Measurements from ENCODE around the gene ENPP1.
"Not testable (repeated sequence)": the region's sequence is repeated elsewhere in the genome, so short reads cannot be mapped to it uniquely, and the experiment has no call there.

Gene ENPP1

DNA sequence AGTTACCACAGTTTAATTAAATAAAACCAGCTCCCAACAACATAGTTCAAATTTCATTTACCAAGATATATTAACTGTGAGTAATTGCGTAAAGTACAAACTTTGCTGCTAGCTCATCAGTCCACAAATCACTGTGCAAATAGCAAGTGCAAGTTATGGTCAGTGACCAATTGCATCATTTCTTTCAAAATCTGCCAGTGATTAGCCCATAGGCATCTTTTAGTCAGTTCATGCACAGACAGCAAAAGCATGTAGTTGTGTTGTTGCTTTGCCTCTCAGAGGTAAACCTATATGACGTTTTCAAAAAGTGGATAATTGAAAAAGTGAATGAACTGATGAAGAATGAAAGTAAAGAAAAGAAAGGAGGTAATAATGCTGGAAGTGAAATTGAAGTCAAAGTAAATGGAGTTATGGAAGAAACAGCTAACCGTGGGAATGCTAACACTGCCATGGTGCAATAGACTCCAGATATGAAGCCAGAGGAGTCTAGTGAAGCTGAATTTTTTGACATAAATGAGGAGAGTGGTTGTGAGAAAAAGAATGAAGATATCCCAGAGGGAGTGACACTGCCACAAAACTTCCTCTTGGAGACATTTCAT lies 36.5 kb downstream of the ENPP1 start:
- Histone ChIP-seq H3K27me3 (ENCODE audit: control insufficient read depth in 2 of 2, insufficient read depth in 2 of 2, low read length in 2 of 2) (no peaks in the 10 kb centered on the region), H3K9me3 (ENCODE audit: control insufficient read depth in 2 of 2, low read length in 2 of 2) (no peaks in the 10 kb centered on the region), H3K27ac (ENCODE audit: low read depth in 2 of 2, low read length in 2 of 2) (no peak overlapping the region), H3K9ac (ENCODE audit: low read depth in 1 of 2, low read length in 2 of 2) (no peak overlapping the region), H3K4me1 (ENCODE audit: control insufficient read depth in 2 of 2, insufficient read depth in 2 of 2, low read length in 2 of 2) (no peaks in the 10 kb centered on the region), H3K4me3 (ENCODE audit: low read length in 2 of 2) (no peak overlapping the region), H3K36me3 (ENCODE audit: control insufficient read depth in 2 of 2, insufficient read depth in 2 of 2, low read length in 2 of 2) (no peaks in the 10 kb centered on the region)

DNA sequence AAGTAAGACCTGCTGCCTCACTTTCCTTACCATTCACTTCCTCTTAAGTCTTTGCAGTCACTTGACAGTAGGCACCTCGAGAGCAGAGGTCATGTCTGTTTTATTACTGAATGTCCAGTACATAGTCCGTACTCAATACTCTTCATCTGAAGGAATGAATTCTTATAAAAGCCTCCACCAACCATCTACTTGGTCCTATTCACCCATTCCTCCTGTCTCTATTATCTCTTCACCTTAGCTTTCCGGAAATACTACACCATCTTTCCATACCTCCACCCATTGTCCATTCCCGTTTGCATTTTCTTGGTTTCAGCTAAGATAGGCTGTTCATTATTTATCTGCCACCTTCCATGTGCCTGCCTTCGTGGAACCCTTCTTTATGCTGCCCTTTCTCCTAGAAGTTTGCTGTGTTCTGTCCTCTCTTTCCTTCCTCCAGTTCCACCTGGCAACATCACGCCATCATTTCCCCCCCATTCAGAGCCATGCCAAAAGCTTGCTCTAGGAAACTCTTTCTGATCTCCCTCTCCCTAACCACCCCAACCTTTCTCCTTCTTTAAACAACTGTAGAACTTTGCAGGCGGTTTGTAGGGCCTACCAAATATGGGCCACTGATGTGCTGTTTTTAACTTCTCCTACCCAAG lies 38.3 kb downstream of the ENPP1 start:
- Histone ChIP-seq H3K9me3 (ENCODE audit: control insufficient read depth in 2 of 2, low read length in 2 of 2) (no peaks in the 10 kb centered on the region), H3K27ac (ENCODE audit: low read depth in 2 of 2, low read length in 2 of 2) (no peak overlapping the region), H3K9ac (ENCODE audit: low read depth in 1 of 2, low read length in 2 of 2) (no peak overlapping the region), H3K4me1 (ENCODE audit: control insufficient read depth in 2 of 2, insufficient read depth in 2 of 2, low read length in 2 of 2) (no peaks in the 10 kb centered on the region), H3K4me3 (ENCODE audit: low read length in 2 of 2) (no peak overlapping the region), H3K36me3 (ENCODE audit: control insufficient read depth in 2 of 2, insufficient read depth in 2 of 2, low read length in 2 of 2) (no peaks in the 10 kb centered on the region), H3K27me3 (ENCODE audit: control insufficient read depth in 2 of 2, insufficient read depth in 2 of 2, low read length in 2 of 2) (no peaks in the 10 kb centered on the region)

DNA sequence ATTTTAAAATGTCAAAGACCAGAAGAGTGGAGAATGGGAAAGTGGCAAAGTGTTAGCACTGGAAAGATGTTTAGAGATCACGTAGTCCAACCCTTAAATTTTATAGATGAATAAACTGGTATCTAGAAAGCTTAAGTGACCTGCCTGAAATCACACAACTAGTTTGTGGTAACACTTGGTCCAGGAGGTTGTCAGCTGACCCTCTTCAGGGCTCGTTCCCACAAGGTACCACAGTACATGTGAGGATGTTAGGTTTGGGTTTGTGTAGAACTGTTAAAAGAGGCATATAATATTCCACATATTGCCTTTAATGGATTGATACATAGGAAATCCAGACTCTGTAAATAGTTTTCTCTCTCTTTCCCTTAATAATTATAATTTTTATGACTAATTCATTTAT lies 39.1 kb downstream of the ENPP1 start:
- no peaks in the 10 kb centered on the region for H3K9me3 ChIP-seq (ENCODE audit: control insufficient read depth in 2 of 2, low read length in 2 of 2)
- H3K27me3 ChIP-seq (ENCODE audit: control insufficient read depth in 2 of 2, insufficient read depth in 2 of 2, low read length in 2 of 2): no peaks in the 10 kb centered on the region
- H3K27ac ChIP-seq (ENCODE audit: low read depth in 2 of 2, low read length in 2 of 2): no peak overlapping the region
- no peaks in the 10 kb centered on the region for H3K4me1 ChIP-seq (ENCODE audit: control insufficient read depth in 2 of 2, insufficient read depth in 2 of 2, low read length in 2 of 2)
- no peak overlapping the region for H3K4me3 ChIP-seq (ENCODE audit: low read length in 2 of 2)
- no peak overlapping the region for H3K9ac ChIP-seq (ENCODE audit: low read depth in 1 of 2, low read length in 2 of 2)
- H3K36me3 ChIP-seq (ENCODE audit: control insufficient read depth in 2 of 2, insufficient read depth in 2 of 2, low read length in 2 of 2): no peaks in the 10 kb centered on the region

DNA sequence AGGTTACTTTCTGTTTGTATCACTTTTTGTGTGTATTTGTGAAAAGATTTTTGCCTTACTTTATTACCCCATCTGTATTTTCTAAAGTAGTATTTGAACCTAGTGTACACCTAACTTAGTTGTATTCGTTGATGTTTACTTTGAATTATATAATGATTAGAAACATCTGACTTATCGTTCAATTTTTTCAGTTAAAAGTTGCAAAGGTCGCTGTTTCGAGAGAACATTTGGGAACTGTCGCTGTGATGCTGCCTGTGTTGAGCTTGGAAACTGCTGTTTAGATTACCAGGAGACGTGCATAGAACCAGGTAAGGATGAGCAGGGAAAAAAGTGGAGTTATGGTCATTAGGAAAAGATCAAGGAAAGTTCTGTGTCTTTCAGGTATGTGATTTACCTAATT lies 42.0 kb downstream of the ENPP1 start:
- Histone ChIP-seq H3K36me3 (ENCODE audit: control insufficient read depth in 2 of 2, insufficient read depth in 2 of 2, low read length in 2 of 2) (no peaks in the 10 kb centered on the region), H3K9me3 (ENCODE audit: control insufficient read depth in 2 of 2, low read length in 2 of 2) (no peaks in the 10 kb centered on the region), H3K9ac (ENCODE audit: low read depth in 1 of 2, low read length in 2 of 2) (no peak overlapping the region), H3K27me3 (ENCODE audit: control insufficient read depth in 2 of 2, insufficient read depth in 2 of 2, low read length in 2 of 2) (no peaks in the 10 kb centered on the region), H3K27ac (ENCODE audit: low read depth in 2 of 2, low read length in 2 of 2) (no peak overlapping the region), H3K4me1 (ENCODE audit: control insufficient read depth in 2 of 2, insufficient read depth in 2 of 2, low read length in 2 of 2) (no peaks in the 10 kb centered on the region), H3K4me3 (ENCODE audit: low read length in 2 of 2) (no peak overlapping the region)

DNA sequence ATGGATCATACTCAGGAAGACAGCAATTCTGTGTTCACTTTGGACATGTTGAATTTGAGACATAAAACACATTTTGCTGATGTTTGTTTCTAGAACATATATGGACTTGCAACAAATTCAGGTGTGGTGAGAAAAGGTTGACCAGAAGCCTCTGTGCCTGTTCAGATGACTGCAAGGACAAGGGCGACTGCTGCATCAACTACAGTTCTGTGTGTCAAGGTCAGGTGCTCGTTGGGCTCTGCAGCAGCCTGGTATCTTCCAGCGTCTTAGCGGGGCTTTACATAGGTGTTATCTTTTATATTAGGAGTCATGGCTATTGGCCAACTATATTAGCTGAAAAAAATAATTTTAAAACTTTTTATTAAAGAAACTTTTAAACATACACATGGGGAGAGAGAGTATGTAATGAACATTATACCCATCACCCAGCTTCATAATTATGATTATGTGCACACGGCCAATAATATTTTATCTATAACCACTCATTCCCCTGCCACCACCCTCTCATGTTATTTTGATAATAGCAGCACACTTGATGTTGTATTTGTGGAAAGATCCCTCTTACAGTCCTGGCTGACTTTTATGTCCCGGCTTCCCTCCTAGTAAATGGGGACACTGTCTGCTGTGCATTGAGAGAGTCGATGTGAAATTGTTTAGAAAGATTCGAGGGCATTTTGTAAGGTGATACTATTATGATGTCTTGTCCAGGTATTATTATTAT lies 43.4 kb downstream of the ENPP1 start:
- Histone ChIP-seq H3K27ac (ENCODE audit: low read depth in 2 of 2, low read length in 2 of 2) (no peak overlapping the region), H3K27me3 (ENCODE audit: control insufficient read depth in 2 of 2, insufficient read depth in 2 of 2, low read length in 2 of 2) (no peaks in the 10 kb centered on the region), H3K4me1 (ENCODE audit: control insufficient read depth in 2 of 2, insufficient read depth in 2 of 2, low read length in 2 of 2) (no peaks in the 10 kb centered on the region), H3K9me3 (ENCODE audit: control insufficient read depth in 2 of 2, low read length in 2 of 2) (no peaks in the 10 kb centered on the region), H3K36me3 (ENCODE audit: control insufficient read depth in 2 of 2, insufficient read depth in 2 of 2, low read length in 2 of 2) (no peaks in the 10 kb centered on the region), H3K4me3 (ENCODE audit: low read length in 2 of 2) (no peak overlapping the region), H3K9ac (ENCODE audit: low read depth in 1 of 2, low read length in 2 of 2) (no peak overlapping the region)

DNA sequence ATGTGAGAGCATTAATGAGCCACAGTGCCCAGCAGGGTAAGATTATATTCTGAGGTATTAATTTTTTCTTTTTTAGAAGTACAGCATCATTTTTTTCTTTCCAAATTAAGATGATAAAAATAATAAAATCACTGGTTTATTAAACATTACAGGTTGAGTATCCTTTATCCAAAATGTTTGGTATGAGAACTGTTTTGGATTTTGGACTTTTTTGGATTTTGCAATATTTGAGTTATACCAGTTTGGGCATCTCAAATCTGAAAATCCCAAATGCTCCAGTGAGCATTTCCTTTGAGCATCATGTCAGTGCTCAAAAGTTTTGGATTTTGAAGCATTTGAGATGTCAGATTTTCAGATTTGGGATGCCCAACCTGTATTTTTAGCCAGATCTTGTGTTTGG lies 44.4 kb downstream of the ENPP1 start:
- Histone ChIP-seq H3K9ac (ENCODE audit: low read depth in 1 of 2, low read length in 2 of 2) (no peak overlapping the region), H3K36me3 (ENCODE audit: control insufficient read depth in 2 of 2, insufficient read depth in 2 of 2, low read length in 2 of 2) (no peaks in the 10 kb centered on the region), H3K27me3 (ENCODE audit: control insufficient read depth in 2 of 2, insufficient read depth in 2 of 2, low read length in 2 of 2) (no peaks in the 10 kb centered on the region), H3K9me3 (ENCODE audit: control insufficient read depth in 2 of 2, low read length in 2 of 2) (no peaks in the 10 kb centered on the region), H3K27ac (ENCODE audit: low read depth in 2 of 2, low read length in 2 of 2) (no peak overlapping the region), H3K4me1 (ENCODE audit: control insufficient read depth in 2 of 2, insufficient read depth in 2 of 2, low read length in 2 of 2) (no peaks in the 10 kb centered on the region), H3K4me3 (ENCODE audit: low read length in 2 of 2) (no peak overlapping the region)

DNA sequence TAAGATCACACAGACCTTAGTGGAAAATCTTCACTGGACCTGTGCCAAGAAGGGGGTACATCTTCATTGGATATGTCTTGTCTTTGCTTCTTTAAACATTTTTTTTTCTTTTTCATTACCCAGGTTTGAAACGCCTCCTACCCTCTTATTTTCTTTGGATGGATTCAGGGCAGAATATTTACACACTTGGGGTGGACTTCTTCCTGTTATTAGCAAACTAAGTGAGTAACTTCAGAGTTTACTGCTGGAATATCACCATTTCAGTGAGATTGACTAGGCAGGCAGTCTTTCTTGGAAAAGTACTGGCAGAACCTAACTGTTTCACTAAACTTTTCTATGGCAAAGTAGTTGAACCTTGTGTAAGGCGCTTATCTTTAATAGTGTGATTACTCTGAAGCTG lies 47.0 kb downstream of the ENPP1 start:
- H3K9me3 ChIP-seq (ENCODE audit: control insufficient read depth in 2 of 2, low read length in 2 of 2): no peaks in the 10 kb centered on the region
- no peak overlapping the region for H3K27ac ChIP-seq (ENCODE audit: low read depth in 2 of 2, low read length in 2 of 2)
- H3K36me3 ChIP-seq (ENCODE audit: control insufficient read depth in 2 of 2, insufficient read depth in 2 of 2, low read length in 2 of 2): no peaks in the 10 kb centered on the region
- no peak overlapping the region for H3K9ac ChIP-seq (ENCODE audit: low read depth in 1 of 2, low read length in 2 of 2)
- H3K4me1 ChIP-seq (ENCODE audit: control insufficient read depth in 2 of 2, insufficient read depth in 2 of 2, low read length in 2 of 2): no peaks in the 10 kb centered on the region
- no peaks in the 10 kb centered on the region for H3K27me3 ChIP-seq (ENCODE audit: control insufficient read depth in 2 of 2, insufficient read depth in 2 of 2, low read length in 2 of 2)
- H3K4me3 ChIP-seq (ENCODE audit: low read length in 2 of 2): no peak overlapping the region

DNA sequence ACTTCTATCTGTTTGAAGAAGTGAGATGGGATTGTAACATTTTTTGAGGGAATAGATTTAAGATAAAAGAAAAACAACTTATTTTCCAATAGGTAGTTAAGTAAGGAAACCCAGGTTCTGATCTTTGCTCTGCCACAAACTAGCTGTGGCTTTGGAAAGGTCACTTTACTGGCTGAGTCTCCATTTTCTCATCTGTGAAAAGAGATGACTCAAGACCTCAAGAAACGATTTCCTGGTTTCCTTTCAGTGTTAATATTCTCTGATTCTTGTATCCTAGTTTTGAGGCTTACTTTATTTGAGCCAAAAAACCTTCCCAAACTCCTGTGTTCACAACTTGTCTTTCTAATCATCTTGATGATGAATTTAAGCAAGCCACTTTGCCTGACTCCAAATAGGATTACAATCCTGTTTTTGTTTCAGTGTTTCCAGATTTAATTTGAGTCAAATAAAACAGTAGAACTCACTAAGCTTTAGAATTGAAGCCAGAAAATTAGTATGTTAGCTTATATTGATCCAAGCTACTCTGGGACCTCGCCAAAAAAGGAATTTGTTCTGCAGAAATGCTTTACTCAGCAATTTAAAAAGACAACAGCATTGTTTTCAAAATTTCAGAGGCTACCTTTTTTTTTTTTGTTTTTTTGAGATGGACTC lies 51.1 kb downstream of the ENPP1 start:
- H3K4me1 ChIP-seq (ENCODE audit: control insufficient read depth in 2 of 2, insufficient read depth in 2 of 2, low read length in 2 of 2): peaks cover 4 to 10% of the 10 kb centered on the region in 2 donors
- no peak overlapping the region for H3K27ac ChIP-seq (ENCODE audit: low read depth in 2 of 2, low read length in 2 of 2)
- no peak overlapping the region for H3K9ac ChIP-seq (ENCODE audit: low read depth in 1 of 2, low read length in 2 of 2)
- no peak overlapping the region for H3K4me3 ChIP-seq (ENCODE audit: low read length in 2 of 2)
- no peaks in the 10 kb centered on the region for H3K27me3 ChIP-seq (ENCODE audit: control insufficient read depth in 2 of 2, insufficient read depth in 2 of 2, low read length in 2 of 2)
- H3K36me3 ChIP-seq (ENCODE audit: control insufficient read depth in 2 of 2, insufficient read depth in 2 of 2, low read length in 2 of 2): no peaks in the 10 kb centered on the region
- no peaks in the 10 kb centered on the region for H3K9me3 ChIP-seq (ENCODE audit: control insufficient read depth in 2 of 2, low read length in 2 of 2)

DNA sequence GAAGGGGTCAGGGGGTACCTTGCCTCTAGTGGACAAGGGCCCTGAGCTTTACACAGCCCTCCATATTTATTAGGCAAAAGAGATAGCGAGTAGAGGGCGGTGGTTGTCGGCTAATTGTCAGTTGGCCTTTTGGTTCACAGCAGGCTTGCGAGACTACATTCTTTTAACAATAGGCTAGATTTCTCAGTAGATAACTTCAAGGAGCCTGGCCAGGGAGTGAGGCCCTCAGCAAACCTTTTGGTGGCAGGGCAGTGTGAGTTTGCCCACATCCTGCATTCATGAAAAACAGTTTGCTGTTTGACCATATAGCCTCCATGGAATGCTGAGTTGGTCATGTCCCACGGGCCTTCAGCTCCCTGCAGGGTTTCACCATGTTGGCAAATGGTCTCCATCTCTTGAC lies 51.8 kb downstream of the ENPP1 start:
- H3K4me3 ChIP-seq (ENCODE audit: low read length in 2 of 2); H3K27me3 ChIP-seq (ENCODE audit: control insufficient read depth in 2 of 2, insufficient read depth in 2 of 2, low read length in 2 of 2); H3K9me3 ChIP-seq (ENCODE audit: control insufficient read depth in 2 of 2, low read length in 2 of 2); H3K27ac ChIP-seq (ENCODE audit: low read depth in 2 of 2, low read length in 2 of 2); H3K9ac ChIP-seq (ENCODE audit: low read depth in 1 of 2, low read length in 2 of 2); H3K36me3 ChIP-seq (ENCODE audit: control insufficient read depth in 2 of 2, insufficient read depth in 2 of 2, low read length in 2 of 2): not testable (repeated sequence)
- H3K4me1 ChIP-seq (ENCODE audit: control insufficient read depth in 2 of 2, insufficient read depth in 2 of 2, low read length in 2 of 2): peaks cover 4 to 15% of the 10 kb centered on the region in 2 donors

DNA sequence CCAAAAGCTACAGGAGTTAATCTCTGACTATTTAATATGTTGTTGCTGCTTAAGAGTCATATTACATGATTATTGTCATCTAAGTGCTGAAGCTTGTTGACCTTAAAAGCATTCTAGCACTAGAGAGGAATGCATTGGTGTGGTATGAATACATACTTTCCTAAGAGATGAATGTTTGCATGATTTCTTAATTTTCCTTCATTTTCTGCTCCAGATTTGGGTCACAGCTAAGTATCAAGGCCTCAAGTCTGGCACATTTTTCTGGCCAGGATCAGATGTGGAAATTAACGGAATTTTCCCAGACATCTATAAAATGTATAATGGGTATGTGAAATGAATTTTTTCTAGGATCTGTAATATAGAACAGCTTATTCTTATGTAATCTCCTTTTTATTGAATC lies 53.6 kb downstream of the ENPP1 start:
- H3K4me1 ChIP-seq (ENCODE audit: control insufficient read depth in 2 of 2, insufficient read depth in 2 of 2, low read length in 2 of 2): peaks cover 4 to 15% of the 10 kb centered on the region in 2 donors
- H3K36me3 ChIP-seq (ENCODE audit: control insufficient read depth in 2 of 2, insufficient read depth in 2 of 2, low read length in 2 of 2): no peaks in the 10 kb centered on the region
- H3K27me3 ChIP-seq (ENCODE audit: control insufficient read depth in 2 of 2, insufficient read depth in 2 of 2, low read length in 2 of 2): no peaks in the 10 kb centered on the region
- no peak overlapping the region for H3K4me3 ChIP-seq (ENCODE audit: low read length in 2 of 2)
- no peaks in the 10 kb centered on the region for H3K9me3 ChIP-seq (ENCODE audit: control insufficient read depth in 2 of 2, low read length in 2 of 2)
- H3K9ac ChIP-seq (ENCODE audit: low read depth in 1 of 2, low read length in 2 of 2): no peak overlapping the region
- no peak overlapping the region for H3K27ac ChIP-seq (ENCODE audit: low read depth in 2 of 2, low read length in 2 of 2)
